ENCODE results near the gene LHFPL6.
A peak's percentile ranks its signal among the peaks of the same experiment; 100 is the strongest.

The LHFPL6 gene

DNA sequence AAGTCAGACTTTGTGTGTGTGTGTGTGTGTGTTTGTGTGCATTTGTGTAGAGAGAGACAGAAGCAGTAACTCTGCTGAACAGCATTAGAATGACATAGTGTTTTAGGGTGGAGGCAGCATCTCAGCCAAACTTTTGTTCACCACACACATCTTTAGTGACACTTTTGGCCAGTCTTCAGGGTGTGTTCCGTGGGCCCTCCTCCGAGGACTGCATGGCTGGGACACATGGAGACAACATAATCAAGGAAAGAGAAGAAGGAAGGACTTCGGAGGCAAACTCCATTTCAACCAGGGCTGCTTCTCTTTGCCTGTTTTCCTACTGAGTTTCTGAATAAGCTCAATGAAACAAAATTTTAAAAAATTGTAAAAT lies 205.1 kb downstream of the LHFPL6 start:
- no peak overlapping the region for H3K27ac Mint-ChIP-seq
- no peaks in the 10 kb centered on the region for H3K36me3 Mint-ChIP-seq
- H3K9me3 Mint-ChIP-seq, result no peaks in the 10 kb centered on the region
- DNase-seq (ENCODE audit: low spot score in 2 of 2) (no peak), ATAC-seq (no peak)
- H3K4me3 Mint-ChIP-seq, result no peak overlapping the region
- H3K4me1 Mint-ChIP-seq, result no peaks in the 10 kb centered on the region

- Mint-ChIP-seq H3K36me3 (no peaks in the 10 kb centered on the region), H3K4me1 (no peaks in the 10 kb centered on the region), H3K27ac (no peak overlapping the region), H3K9me3 (no peaks in the 10 kb centered on the region), H3K4me3 (no peak overlapping the region)
- DNase-seq (ENCODE audit: low spot score in 2 of 2) (no peak), ATAC-seq (no peak)
Observed at GRCh38 chr13:39397226-39397895, 205.6 kb downstream of the LHFPL6 start.

GRCh38 chr13:39394796-39395678 lies 208.0 kb downstream of the LHFPL6 start:
- Mint-ChIP-seq H3K9me3 (no peaks in the 10 kb centered on the region), H3K4me1 (no peaks in the 10 kb centered on the region), H3K36me3 (no peaks in the 10 kb centered on the region), H3K27ac (no peak overlapping the region), H3K4me3 (no peak overlapping the region)
- DNase-seq (ENCODE audit: low spot score in 2 of 2) (no peak), ATAC-seq (no peak)

DNA sequence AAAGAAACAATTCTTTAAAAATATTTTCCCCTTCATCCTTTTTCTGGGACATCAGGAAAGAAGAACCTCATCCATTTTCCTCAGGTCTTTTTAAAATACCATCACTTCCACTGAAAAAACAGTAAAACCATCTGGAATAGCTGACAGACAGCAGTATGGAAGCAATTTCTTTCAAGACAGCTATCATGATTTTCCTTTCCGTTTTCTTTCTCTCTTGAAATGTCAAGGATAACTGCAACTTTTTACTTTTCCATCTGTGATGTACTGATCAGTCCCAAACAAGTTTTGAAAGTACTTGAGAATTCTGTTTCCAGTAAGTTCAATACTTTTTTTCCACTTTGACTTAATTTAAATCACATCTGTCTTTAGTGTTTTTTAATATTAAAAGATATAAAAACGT lies 211.2 kb downstream of the LHFPL6 start:
- Mint-ChIP-seq H3K9me3 (no peaks in the 10 kb centered on the region), H3K4me3 (no peak overlapping the region), H3K27ac (no peak overlapping the region), H3K36me3 (no peaks in the 10 kb centered on the region), H3K4me1 (no peaks in the 10 kb centered on the region)
- DNase-seq (ENCODE audit: low spot score in 2 of 2) (no peak), ATAC-seq (no peak)

DNA sequence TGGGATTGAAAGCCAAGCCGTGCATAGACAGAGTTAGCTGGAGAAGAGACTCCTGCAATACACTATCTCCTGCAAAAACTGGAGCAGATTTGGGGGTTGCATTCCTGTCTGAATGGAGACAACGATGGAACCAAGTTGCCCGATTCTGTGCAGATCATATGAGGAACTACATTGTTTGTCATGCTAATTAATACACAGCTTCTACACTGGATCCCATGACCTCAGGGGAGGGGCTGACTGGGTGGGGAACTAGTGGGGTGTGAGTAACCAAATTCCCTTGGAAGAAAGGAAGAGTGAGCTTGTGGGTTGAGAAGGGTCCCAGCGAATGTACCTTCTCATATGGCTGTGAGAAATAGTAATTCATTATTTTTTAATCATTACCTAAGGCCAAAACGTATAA lies 214.0 kb downstream of the LHFPL6 start:
- no peaks in the 10 kb centered on the region for H3K36me3 Mint-ChIP-seq
- H3K9me3 Mint-ChIP-seq, result no peaks in the 10 kb centered on the region
- ATAC-seq (no peak), DNase-seq (ENCODE audit: low spot score in 2 of 2) (no peak)
- H3K4me3 Mint-ChIP-seq, result no peak overlapping the region
- H3K4me1 Mint-ChIP-seq, result no peaks in the 10 kb centered on the region
- no peak overlapping the region for H3K27ac Mint-ChIP-seq

- Mint-ChIP-seq H3K27ac (no peak overlapping the region), H3K4me1 (no peaks in the 10 kb centered on the region), H3K36me3 (no peaks in the 10 kb centered on the region), H3K9me3 (no peaks in the 10 kb centered on the region), H3K4me3 (no peak overlapping the region)
- DNase-seq (ENCODE audit: low spot score in 2 of 2) (no peak), ATAC-seq (no peak)
Observed at GRCh38 chr13:39385621-39386231, 217.3 kb downstream of the LHFPL6 start.

- H3K4me1 Mint-ChIP-seq, result no peaks in the 10 kb centered on the region
- no peak overlapping the region for H3K4me3 Mint-ChIP-seq
- ATAC-seq, result no peak
- H3K36me3 Mint-ChIP-seq, result no peaks in the 10 kb centered on the region
- H3K27ac Mint-ChIP-seq, result no peak overlapping the region
- DNase-seq (ENCODE audit: low spot score in 2 of 2), result no peak
- no peaks in the 10 kb centered on the region for H3K9me3 Mint-ChIP-seq
Observed at GRCh38 chr13:39385154-39385553, 217.8 kb downstream of the LHFPL6 start.

GRCh38 chr13:39381456-39381855 lies 221.5 kb downstream of the LHFPL6 start:
- DNase-seq (ENCODE audit: low spot score in 2 of 2) (no peak), ATAC-seq (no peak)
- Mint-ChIP-seq H3K27ac (no peak overlapping the region), H3K4me1 (no peaks in the 10 kb centered on the region), H3K4me3 (no peak overlapping the region), H3K36me3 (no peaks in the 10 kb centered on the region), H3K9me3 (no peaks in the 10 kb centered on the region)

- H3K36me3 Mint-ChIP-seq, result no peaks in the 10 kb centered on the region
- ATAC-seq (no peak), DNase-seq (ENCODE audit: low spot score in 2 of 2) (no peak)
- H3K4me1 Mint-ChIP-seq, result no peaks in the 10 kb centered on the region
- no peaks in the 10 kb centered on the region for H3K9me3 Mint-ChIP-seq
- H3K27ac Mint-ChIP-seq, result no peak overlapping the region
- no peak overlapping the region for H3K4me3 Mint-ChIP-seq
Observed at GRCh38 chr13:39379667-39380655, 223.0 kb downstream of the LHFPL6 start.

- ATAC-seq (peak; percentile 24), DNase-seq (ENCODE audit: low spot score in 2 of 2) (no peak)
- Mint-ChIP-seq H3K9me3 (no peaks in the 10 kb centered on the region), H3K4me1 (no peaks in the 10 kb centered on the region), H3K4me3 (no peak overlapping the region), H3K36me3 (no peaks in the 10 kb centered on the region), H3K27ac (no peak overlapping the region)
Observed at GRCh38 chr13:39379118-39379517, 223.9 kb downstream of the LHFPL6 start.

GRCh38 chr13:39378306-39378705 lies 224.7 kb downstream of the LHFPL6 start:
- Mint-ChIP-seq H3K27ac (no peak overlapping the region), H3K4me1 (no peaks in the 10 kb centered on the region), H3K9me3 (no peaks in the 10 kb centered on the region), H3K36me3 (no peaks in the 10 kb centered on the region), H3K4me3 (no peak overlapping the region)
- no peak for ATAC-seq
- DNase-seq (ENCODE audit: low spot score in 2 of 2), result no peak

GRCh38 chr13:39377699-39378098 lies 225.3 kb downstream of the LHFPL6 start:
- ATAC-seq (no peak), DNase-seq (ENCODE audit: low spot score in 2 of 2) (no peak)
- no peaks in the 10 kb centered on the region for H3K9me3 Mint-ChIP-seq
- H3K4me3 Mint-ChIP-seq, result no peak overlapping the region
- no peak overlapping the region for H3K27ac Mint-ChIP-seq
- H3K36me3 Mint-ChIP-seq, result no peaks in the 10 kb centered on the region
- H3K4me1 Mint-ChIP-seq, result no peaks in the 10 kb centered on the region

- Mint-ChIP-seq H3K9me3 (no peaks in the 10 kb centered on the region), H3K27ac (no peak overlapping the region), H3K4me3 (no peak overlapping the region), H3K36me3 (no peaks in the 10 kb centered on the region), H3K4me1 (no peaks in the 10 kb centered on the region)
- DNase-seq (ENCODE audit: low spot score in 2 of 2), result no peak
- ATAC-seq, result no peak
Observed at GRCh38 chr13:39376076-39376475, 226.9 kb downstream of the LHFPL6 start.

DNA sequence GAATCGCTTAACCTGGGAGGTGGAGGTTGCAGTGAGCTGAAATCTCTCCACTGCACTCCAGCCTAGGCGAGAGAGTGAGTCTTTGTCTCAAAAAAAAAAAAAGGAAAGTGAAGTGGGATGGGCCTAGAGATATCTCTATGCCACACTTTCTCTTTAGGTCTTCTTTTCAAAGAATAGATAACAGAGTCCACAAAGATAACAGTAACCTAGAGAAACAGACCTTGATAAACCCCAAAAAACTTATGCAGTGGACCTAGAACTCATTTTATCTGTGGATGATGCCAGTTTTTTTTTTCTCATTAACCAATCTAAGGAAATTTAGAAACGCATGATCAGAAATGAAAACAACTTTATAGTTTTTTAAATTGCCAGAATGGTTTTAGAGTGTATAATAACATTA lies 227.4 kb downstream of the LHFPL6 start:
- H3K4me3 Mint-ChIP-seq, result no peak overlapping the region
- no peaks in the 10 kb centered on the region for H3K36me3 Mint-ChIP-seq
- DNase-seq (ENCODE audit: low spot score in 2 of 2) (no peak), ATAC-seq (no peak)
- H3K27ac Mint-ChIP-seq, result no peak overlapping the region
- H3K4me1 Mint-ChIP-seq, result no peaks in the 10 kb centered on the region
- no peaks in the 10 kb centered on the region for H3K9me3 Mint-ChIP-seq

GRCh38 chr13:39374741-39375189 lies 228.2 kb downstream of the LHFPL6 start:
- H3K9me3 Mint-ChIP-seq, result no peaks in the 10 kb centered on the region

More at GRCh38 chr13:39374741-39375189, 228.2 kb downstream of the LHFPL6 start:
- ATAC-seq, result no peak
- no peak overlapping the region for H3K4me3 Mint-ChIP-seq
- H3K36me3 Mint-ChIP-seq, result no peaks in the 10 kb centered on the region
- no peaks in the 10 kb centered on the region for H3K4me1 Mint-ChIP-seq
- no peak for DNase-seq (ENCODE audit: low spot score in 2 of 2)
- H3K27ac Mint-ChIP-seq, result no peak overlapping the region
